M059J (cell line): ENCODE data around the gene CDK13. TPM values are rescaled to one million over a fixed set of nuclear protein-coding genes. Genes with fewer than 3 reads are reported as not detected.
"Not testable (repeated sequence)": the region's sequence is repeated elsewhere in the genome, so short reads cannot be mapped to it uniquely, and the experiment has no call there.

Source experiments
- DNase-seq: peaks from one replicate; pipeline ENCODE4 v3.0.0-alpha.2; 2012; ENCODE audit warnings: low read depth
- total RNA-seq: library from RNA; depleted of rRNA; stranded (reverse); fragments of >200 nt; shearing (Covaris generic); gene quantifications from 2 replicates; pipeline ENCODE4 v1.2.3, GENCODE V29; 2014; rRNA removed

Gene CDK13
- total RNA-seq, 1 experiment from 2014 or later: 45.3 TPM

GRCh38 chr7:40147371-40148246, 197.6 kb downstream of the CDK13 start:
- peak; percentile 71 for DNase-seq

- not testable (repeated sequence) for DNase-seq
Observed at GRCh38 chr7:40148247-40148580, 198.2 kb downstream of the CDK13 start.

- DNase-seq: no peak
Observed at GRCh38 chr7:40148671-40149070, 198.6 kb downstream of the CDK13 start.

Other genes starting within 250 kb of the CDK13 start
- gene MPLKIP, start 184.4 kb downstream of the CDK13 start, total RNA-seq: 79.2 and 86.1 TPM in 2 replicates
- gene SUGCT, start 184.7 kb downstream of the CDK13 start, total RNA-seq: 5.6 and 6.9 TPM in 2 replicates